AG08396 (cell line): ENCODE measurements around the gene GRIP1.

Source experiments
- DNase-seq: peaks from one replicate; pipeline ENCODE4 v3.0.0; 2012; ENCODE audit warnings: low spot score, mixed read lengths

GRIP1 gene

GRCh38 chr12:66447643-66448042 lies 231.2 kb downstream of the GRIP1 start:
- no peak for DNase-seq

- no peak for DNase-seq
Observed at GRCh38 chr12:66446276-66446675, 232.6 kb downstream of the GRIP1 start.

GRCh38 chr12:66441905-66442559 lies 236.8 kb downstream of the GRIP1 start:
- no peak for DNase-seq

- DNase-seq = no peak
Observed at GRCh38 chr12:66438601-66439000, 240.3 kb downstream of the GRIP1 start.

DNA sequence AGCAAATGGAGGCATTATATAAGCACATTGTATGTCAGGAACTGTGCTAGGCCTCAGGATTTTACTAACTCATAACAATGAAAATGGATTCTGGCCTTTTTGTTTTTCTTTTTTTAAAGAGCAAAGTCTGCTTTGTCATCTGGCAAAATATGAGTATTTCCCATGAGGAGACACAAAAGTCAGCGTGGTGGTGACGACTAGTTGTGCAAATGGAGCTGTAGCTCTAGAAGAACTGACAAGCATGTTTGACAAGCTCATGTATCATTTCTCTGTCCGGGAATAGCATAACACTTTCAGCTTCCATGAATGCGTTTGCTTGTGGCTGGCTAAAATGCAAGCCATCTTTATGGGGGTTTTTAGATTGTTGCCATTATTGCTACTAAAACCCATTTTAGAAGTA lies 248.8 kb downstream of the GRIP1 start:
- DNase-seq = no peak

DNA sequence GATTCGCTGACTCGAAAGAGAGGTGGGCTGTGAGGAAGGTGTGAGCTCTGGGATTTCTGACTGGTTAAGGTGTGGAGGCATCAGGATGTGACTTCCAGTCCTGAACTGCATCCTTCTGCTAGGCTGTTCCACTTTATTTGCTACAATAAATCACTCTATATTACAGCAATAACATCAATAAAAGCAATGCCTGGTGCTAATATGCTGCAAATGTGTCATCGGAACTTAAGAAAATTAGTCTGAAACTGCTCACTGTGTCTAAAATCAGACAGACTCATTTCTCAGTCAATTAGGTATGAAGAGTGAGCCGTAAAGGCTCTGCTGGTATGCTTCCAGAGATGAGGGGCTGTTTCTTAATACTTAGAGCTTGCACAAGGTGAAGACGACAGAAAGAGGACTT lies 250.0 kb downstream of the GRIP1 start:
- no peak for DNase-seq

- DNase-seq = no peak
Observed at GRCh38 chr12:66428261-66428660, 250.6 kb downstream of the GRIP1 start.

DNA sequence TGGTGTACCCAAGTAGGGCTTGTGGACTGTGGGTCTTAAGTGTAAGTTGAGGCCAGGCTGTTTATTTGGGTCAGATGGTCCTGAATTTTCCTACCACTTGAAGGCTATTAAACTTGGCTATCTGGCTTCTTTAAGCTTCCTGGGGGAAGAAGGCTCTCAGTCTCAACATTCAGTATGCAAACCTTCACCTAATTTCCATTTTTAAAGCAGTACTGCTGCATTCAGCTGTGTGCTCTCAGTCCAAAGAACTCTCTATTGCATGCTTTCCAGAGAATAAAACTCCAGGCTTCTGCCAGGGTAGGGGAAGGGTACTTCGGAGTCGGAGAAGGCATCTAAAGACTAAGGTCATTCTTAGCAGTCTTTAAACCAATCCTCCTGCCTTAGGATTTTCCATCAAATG lies 252.2 kb downstream of the GRIP1 start:
- no peak for DNase-seq

DNA sequence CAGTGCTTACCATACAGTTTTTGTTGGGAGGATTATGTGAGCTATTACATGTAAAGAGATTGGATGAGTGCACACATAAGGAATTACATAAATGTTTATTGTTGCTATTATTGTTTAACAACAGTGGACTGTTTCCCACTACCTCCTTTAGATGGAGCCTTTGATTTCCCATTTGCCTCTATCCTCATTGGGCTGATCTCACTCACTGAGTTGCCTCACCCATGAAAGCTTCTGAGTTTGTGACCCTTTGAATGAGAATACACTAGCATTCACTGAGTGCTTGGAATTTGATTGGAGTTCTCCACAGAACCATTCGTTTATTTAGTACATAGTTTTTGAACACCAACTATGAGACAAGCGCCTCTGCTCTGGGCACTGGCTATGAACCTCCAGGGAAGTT lies 255.6 kb downstream of the GRIP1 start:
- DNase-seq = no peak

GRCh38 chr12:66418908-66419307 lies 260.0 kb downstream of the GRIP1 start:
- no peak for DNase-seq

DNA sequence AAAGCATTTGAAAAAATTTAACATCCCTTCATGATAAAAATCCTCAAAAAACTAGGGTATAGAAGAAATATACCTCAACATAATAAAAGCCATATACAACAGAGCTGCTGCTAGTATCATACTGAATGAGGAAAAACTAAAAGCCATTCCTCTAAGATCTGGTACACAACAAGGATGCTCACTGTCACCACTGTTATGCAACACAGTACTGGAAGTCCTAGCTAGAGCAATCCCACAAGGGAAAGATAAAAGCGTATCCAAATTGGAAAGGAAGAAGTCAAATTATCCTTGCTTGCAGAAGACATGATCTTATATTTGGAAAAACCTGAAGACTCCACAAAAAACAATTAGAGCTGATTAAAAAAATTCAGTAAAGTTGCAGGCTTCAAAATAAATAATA lies 261.7 kb downstream of the GRIP1 start:
- DNase-seq = no peak

- DNase-seq = no peak
Observed at GRCh38 chr12:66409195-66409871, 269.5 kb downstream of the GRIP1 start.

DNA sequence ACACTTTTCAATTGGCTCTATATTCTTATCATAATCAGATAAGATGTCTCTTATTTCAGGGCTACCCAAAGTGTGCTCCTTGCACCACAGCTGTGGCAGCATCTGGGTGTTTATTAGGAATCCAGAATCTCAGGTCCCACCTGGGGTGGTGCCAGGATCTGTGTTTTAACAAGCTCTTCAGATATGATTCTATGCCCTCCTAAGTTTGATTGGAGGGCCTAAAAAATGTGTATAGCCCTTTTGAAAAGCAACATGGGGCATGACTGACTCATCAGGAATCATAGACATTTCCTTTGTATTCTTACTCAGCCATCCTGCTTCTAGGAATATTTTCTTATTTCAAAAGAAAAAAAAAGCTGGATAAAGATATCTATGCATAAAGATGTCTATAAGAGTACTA lies 273.5 kb downstream of the GRIP1 start:
- peak; percentile 18 for DNase-seq

GRCh38 chr12:66403746-66404145 lies 275.1 kb downstream of the GRIP1 start:
- no peak for DNase-seq

- DNase-seq = no peak
Observed at GRCh38 chr12:66399911-66400306, 279.0 kb downstream of the GRIP1 start.

DNA sequence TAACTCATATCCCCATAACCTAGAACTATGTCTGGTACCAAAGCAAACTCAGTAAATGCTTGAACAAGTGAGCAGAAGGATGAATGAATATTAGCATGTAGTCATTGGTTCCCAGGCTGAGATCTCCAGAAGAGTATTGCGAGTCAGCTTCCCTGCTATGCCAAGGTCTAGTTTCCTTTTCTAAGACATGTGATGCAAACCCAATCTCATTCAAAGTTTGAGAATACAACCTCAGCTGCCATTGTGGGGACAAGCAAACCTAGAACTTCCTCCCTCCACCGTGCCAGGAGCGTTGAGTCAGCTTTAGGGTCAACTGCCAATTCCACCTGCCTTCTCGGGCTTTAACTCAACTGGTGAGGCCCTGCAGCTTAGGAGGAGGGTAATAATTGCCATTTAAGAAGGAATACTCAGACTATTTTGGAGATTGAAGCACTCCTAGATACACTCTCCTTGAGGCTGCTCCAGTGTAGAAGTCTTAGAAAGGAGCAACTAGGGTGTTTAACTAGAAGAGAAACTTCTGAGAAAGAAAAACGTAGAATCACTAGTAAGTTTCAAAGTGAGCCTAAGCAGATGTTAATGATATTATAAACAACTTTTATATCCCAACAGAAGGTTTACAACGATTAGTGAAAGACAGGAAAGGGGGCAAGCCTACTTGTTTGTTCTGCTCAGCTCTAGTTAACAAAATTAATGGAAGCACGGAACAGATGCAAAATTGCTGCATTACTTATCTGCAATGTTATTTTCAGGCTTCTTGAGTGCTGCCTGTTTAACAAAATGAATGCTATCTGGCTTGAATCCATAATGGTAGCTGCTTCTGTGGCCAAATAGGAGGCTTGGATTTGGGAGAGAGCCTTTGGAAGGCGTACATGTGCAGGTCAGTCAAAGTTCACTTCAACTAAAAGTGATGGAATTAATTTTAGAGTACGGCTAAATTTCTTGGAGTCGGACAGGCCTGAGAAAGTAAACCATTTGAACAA lies 279.7 kb downstream of the GRIP1 start:
- peak; percentile 37 for DNase-seq

GRCh38 chr12:66397574-66398290 lies 281.1 kb downstream of the GRIP1 start:
- DNase-seq = peak; percentile 32

GRCh38 chr12:66393890-66394289 lies 285.0 kb downstream of the GRIP1 start:
- DNase-seq = no peak

DNA sequence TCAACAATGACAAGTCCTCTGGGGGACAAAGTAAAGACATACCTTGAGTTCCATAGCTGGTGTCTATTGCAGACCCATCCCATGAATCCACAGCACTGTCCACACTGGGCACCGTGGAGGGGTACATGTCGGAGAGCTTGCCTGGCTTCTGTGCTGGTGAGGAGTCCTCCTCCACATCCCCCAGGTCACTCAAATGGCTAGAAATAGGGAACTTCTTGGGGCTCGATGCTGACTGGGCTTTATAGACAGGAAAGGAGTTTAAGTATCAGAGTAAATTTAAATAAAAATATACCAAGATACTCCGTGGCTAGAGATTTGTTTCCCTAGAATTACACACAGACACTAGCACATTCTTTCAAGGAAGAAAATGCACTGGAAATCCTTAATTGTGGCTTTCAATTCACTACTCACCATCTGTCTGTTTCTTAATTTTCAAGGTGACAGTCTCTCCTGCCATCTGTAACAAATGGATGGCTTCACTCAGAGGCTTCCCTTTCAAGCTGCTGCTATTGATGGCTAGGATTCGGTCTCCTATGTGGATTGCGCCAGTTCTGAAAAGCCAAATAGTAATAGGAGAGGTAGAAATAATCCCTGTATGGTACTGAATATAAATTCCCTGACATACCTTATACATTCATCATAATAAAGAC lies 286.5 kb downstream of the GRIP1 start:
- DNase-seq = no peak

GRCh38 chr12:66388517-66388916 lies 290.4 kb downstream of the GRIP1 start:
- no peak for DNase-seq

GRCh38 chr12:66387117-66387516 lies 291.8 kb downstream of the GRIP1 start:
- DNase-seq = no peak
